Neural cell (in vitro differentiated cells): ENCODE results near the gene FHIT. TPM values are rescaled to one million over a fixed set of nuclear protein-coding genes. Genes with fewer than 3 reads are reported as not detected.

Experiments
- H2AFZ ChIP-seq: fragments of 200-600, 300-800 bp; sonication (generic), shearing (Covaris generic); 2 replicates; pipeline ENCODE4 v1.6.0; 2014; ENCODE audit warnings: low read depth, mild to moderate bottlenecking, antibody characterized with exemption, low read length, moderate library complexity
- H3F3A ChIP-seq: fragments of 200-600 bp; shearing (Covaris generic); 2 replicates; pipeline ENCODE4 v1.6.1; 2016; ENCODE audit warnings: mild to moderate bottlenecking, moderate library complexity, mixed read lengths, antibody characterized with exemption, low read length; ENCODE audit not compliant: insufficient read depth, poor library complexity, severe bottlenecking
- H3K27ac ChIP-seq: fragments of 200-600, 300-800 bp; sonication (generic), shearing (Covaris generic); 2 replicates; pipeline ENCODE4 v1.5.1; 2014; ENCODE audit warnings: mild to moderate bottlenecking, low read length, moderate library complexity
- H3K27me3 ChIP-seq: fragments of 300-800, 200-600 bp; sonication (generic), shearing (Covaris generic); 2 replicates; pipeline ENCODE4 v1.6.0; 2014; ENCODE audit warnings: mild to moderate bottlenecking, low read depth, low read length, moderate library complexity; ENCODE audit not compliant: insufficient read depth
- H3K36me3 ChIP-seq: fragments of 300-800, 200-600 bp; sonication (generic), shearing (Covaris generic); 2 replicates; pipeline ENCODE4 v1.5.1; 2014; ENCODE audit warnings: mild to moderate bottlenecking, antibody characterized with exemption, low read length, moderate library complexity; ENCODE audit not compliant: insufficient read depth
- H3K4me2 ChIP-seq: fragments of 300-800, 200-600 bp; sonication (generic), shearing (Covaris generic); 2 replicates; pipeline ENCODE4 v1.6.0; 2014; ENCODE audit warnings: mild to moderate bottlenecking, low read length
- H3K4me3 ChIP-seq: fragments of 300-800, 200-600 bp; sonication (generic), shearing (Covaris generic); 2 replicates; pipeline ENCODE4 v1.5.1; 2014; ENCODE audit warnings: mild to moderate bottlenecking, low read length, moderate library complexity
- H3K79me2 ChIP-seq: fragments of 200-600 bp; shearing (Covaris generic); replicated peaks from 2 replicates; pipeline ENCODE4 v1.6.0; 2014; ENCODE audit warnings: mild to moderate bottlenecking, low read length, moderate library complexity; ENCODE audit not compliant: insufficient read depth
- H3K9ac ChIP-seq: fragments of 300-800, 200-600 bp; sonication (generic), shearing (Covaris generic); 2 replicates; pipeline ENCODE4 v1.6.1; 2016; ENCODE audit warnings: mild to moderate bottlenecking, low read length, mixed read lengths
- H3K9me2 ChIP-seq: fragments of 200-600 bp; shearing (Covaris generic); 2 replicates; pipeline ENCODE4 v1.6.1; 2016; ENCODE audit warnings: mild to moderate bottlenecking, low read length, mixed read lengths; ENCODE audit not compliant: insufficient read depth
- H3K9me3 ChIP-seq: fragments of 200-600, 300-800 bp; sonication (generic), shearing (Covaris generic); 2 replicates; pipeline ENCODE4 v1.6.1; 2016; ENCODE audit warnings: mild to moderate bottlenecking, mixed run types, low read length, moderate library complexity, mixed read lengths
- H4K20me1 ChIP-seq: fragments of 200-600 bp; shearing (Covaris generic); 2 replicates; pipeline ENCODE4 v1.6.1; 2016; ENCODE audit warnings: mild to moderate bottlenecking, mixed run types; ENCODE audit not compliant: insufficient read depth
- CTCF ChIP-seq: fragments of 450-650 bp; IDR thresholded peaks from 2 replicates; pipeline ENCODE4 v1.5.1; 2014; ENCODE audit warnings: antibody characterized with exemption, mild to moderate bottlenecking, moderate library complexity; ENCODE audit not compliant: poor library complexity, severe bottlenecking
- EP300 ChIP-seq: fragments of 450-650 bp; conservative IDR thresholded peaks from 2 replicates; pipeline ENCODE4 v1.6.1; 2014; ENCODE audit warnings: antibody characterized with exemption, mild to moderate bottlenecking, moderate library complexity; ENCODE audit not compliant: poor library complexity, severe bottlenecking
- EZH2 ChIP-seq: fragments of 200-600, 300-800 bp; shearing (Covaris generic), sonication (generic); IDR thresholded peaks from 2 replicates; pipeline ENCODE4 v1.6.1; 2014; ENCODE audit warnings: antibody characterized with exemption, low read length, borderline replicate concordance, mild to moderate bottlenecking; ENCODE audit not compliant: insufficient read depth, poor library complexity, severe bottlenecking
- MXI1 ChIP-seq: fragments of 450-650 bp; conservative IDR thresholded peaks from 2 replicates; pipeline ENCODE4 v1.6.1; 2014; ENCODE audit warnings: antibody characterized with exemption, mild to moderate bottlenecking; ENCODE audit not compliant: poor library complexity, severe bottlenecking
- POLR2AphosphoS5 ChIP-seq: IDR thresholded peaks from 2 replicates; pipeline ENCODE4 v1.6.1; 2012
- RAD21 ChIP-seq: fragments of 450-650 bp; conservative IDR thresholded peaks from 2 replicates; pipeline ENCODE4 v1.6.1; 2014; ENCODE audit warnings: antibody characterized with exemption, mild to moderate bottlenecking, moderate library complexity
- REST ChIP-seq: IDR thresholded peaks from 2 replicates; pipeline ENCODE4 v1.6.1; 2012; ENCODE audit warnings: borderline replicate concordance
- SMC3 ChIP-seq: fragments of 450-650 bp; conservative IDR thresholded peaks from 2 replicates; pipeline ENCODE4 v1.6.1; 2014; ENCODE audit warnings: antibody characterized with exemption, mild to moderate bottlenecking, moderate library complexity; ENCODE audit not compliant: poor library complexity
- TAF1 ChIP-seq: IDR thresholded peaks from 2 replicates; pipeline ENCODE4 v1.6.1; 2012; ENCODE audit warnings: low read depth
- polyA plus RNA-seq: library from polyadenylated mRNA; depleted of rRNA; stranded (reverse); fragments of >200 nt; gene quantifications from 2 replicates; pipeline ENCODE4 v1.2.3, GENCODE V29; 2014

FHIT gene
- polyA plus RNA-seq, 1 donor from 2014 or later, result not detected

DNA sequence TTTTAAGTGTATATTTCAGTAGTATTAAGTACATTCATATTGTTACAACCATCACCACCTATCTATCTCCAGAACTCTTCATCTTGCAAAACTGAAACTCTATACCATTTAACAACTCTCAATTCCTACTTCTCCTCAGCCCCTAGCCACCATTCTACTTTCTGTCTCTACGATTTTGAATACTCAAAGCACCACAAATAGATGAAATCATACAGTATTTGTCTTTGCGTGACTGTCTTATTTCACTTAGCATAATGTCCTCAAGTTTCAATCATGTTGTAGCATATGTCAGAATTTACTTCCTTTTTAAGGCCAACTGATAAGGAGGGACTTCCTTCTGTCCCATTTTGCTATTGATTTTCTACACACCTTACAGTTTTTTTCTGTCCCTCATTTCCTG is 593.3 kb downstream of the FHIT start:
- peaks cover 5% of the 10 kb centered on the region for H3K9me3 ChIP-seq
- H3K79me2 ChIP-seq, result no peaks in the 10 kb centered on the region
- H3K4me2 ChIP-seq, result no peak overlapping the region
- no peak overlapping the region for H3K27ac ChIP-seq
- H3K27me3 ChIP-seq, result no peaks in the 10 kb centered on the region
- no peak overlapping the region for H3K4me3 ChIP-seq
- H3K9ac ChIP-seq, result no peak overlapping the region
- H3F3A ChIP-seq, result no peaks in the 10 kb centered on the region
- H4K20me1 ChIP-seq, result no peaks in the 10 kb centered on the region
- H3K9me2 ChIP-seq, result no peaks in the 10 kb centered on the region
- no peaks in the 10 kb centered on the region for H3K36me3 ChIP-seq
- no peak overlapping the region for H2AFZ ChIP-seq
- TF ChIP-seq SMC3, result no peak
- no peak for TF ChIP-seq POLR2AphosphoS5
- TF ChIP-seq REST, result no peak
- TF ChIP-seq RAD21, result no peak
- no peak for TF ChIP-seq EZH2
- TF ChIP-seq MXI1, result no peak
- TF ChIP-seq EP300, result no peak
- no peak for TF ChIP-seq CTCF
- TF ChIP-seq TAF1, result no peak

GRCh38 chr3:60652829-60653228 is 598.4 kb downstream of the FHIT start:
- no peak overlapping the region for H3K4me3 ChIP-seq
- no peaks in the 10 kb centered on the region for H3K36me3 ChIP-seq
- H4K20me1 ChIP-seq, result no peaks in the 10 kb centered on the region
- H2AFZ ChIP-seq, result no peak overlapping the region
- no peak overlapping the region for H3K4me2 ChIP-seq
- H3K79me2 ChIP-seq, result no peaks in the 10 kb centered on the region
- no peak overlapping the region for H3K27ac ChIP-seq
- TF ChIP-seq REST (no peak), EZH2 (no peak), CTCF (no peak), TAF1 (no peak), SMC3 (no peak), POLR2AphosphoS5 (no peak), EP300 (no peak), MXI1 (no peak), RAD21 (no peak)
- no peaks in the 10 kb centered on the region for H3K27me3 ChIP-seq
- no peaks in the 10 kb centered on the region for H3K9me3 ChIP-seq
- no peak overlapping the region for H3K9ac ChIP-seq
- H3F3A ChIP-seq, result no peaks in the 10 kb centered on the region
- no peaks in the 10 kb centered on the region for H3K9me2 ChIP-seq
